ENCODE results near the gene PPIL4. TPM values are rescaled to one million over a fixed set of nuclear protein-coding genes. Genes with fewer than 3 reads are reported as not detected.

Gene PPIL4
- total RNA-seq, 1 experiment from 2014 or later, result 36.9 TPM

DNA sequence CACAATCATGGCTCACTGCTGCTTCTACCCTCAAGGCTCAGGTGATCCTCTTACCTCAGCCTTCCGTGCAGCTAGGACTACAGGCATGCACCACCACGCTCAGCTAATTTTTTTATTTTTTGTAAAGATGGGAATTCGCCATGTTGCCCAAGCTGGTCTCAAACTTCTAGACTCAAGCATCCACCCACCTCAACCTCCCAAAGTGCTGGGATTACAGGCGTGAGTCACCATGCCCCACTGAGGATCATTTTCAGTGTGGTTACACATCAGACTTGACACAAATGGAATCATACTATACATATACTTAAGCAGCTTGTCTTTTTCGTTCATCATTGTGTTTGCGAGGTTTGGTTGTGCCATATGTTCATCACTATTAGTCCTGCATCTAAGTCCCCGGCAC, 87.6 kb downstream of the PPIL4 start:
- Mint-ChIP-seq H3K27me3 (ENCODE audit: low read depth) (peaks cover 18% of the 10 kb centered on the region), H3K4me1 (no peaks in the 10 kb centered on the region), H3K27ac (no peak overlapping the region), H3K4me3 (no peak overlapping the region), H3K36me3 (ENCODE audit: insufficient read depth in 1 of 3, low read depth in 3 of 3) (no peaks in the 10 kb centered on the region), H3K9me3 (no peaks in the 10 kb centered on the region)
- Histone ChIP-seq H3K14ac (ENCODE audit: insufficient read depth, low read length) (no peak overlapping the region), H2BK5ac (ENCODE audit: insufficient read length, low read length) (no peak overlapping the region), H3K79me1 (ENCODE audit: insufficient read depth, low read depth, low read length, poor library complexity, severe bottlenecking) (no peaks in the 10 kb centered on the region), H3K4me1 (ENCODE audit: insufficient read depth, low read length) (no peaks in the 10 kb centered on the region), H4K20me1 (ENCODE audit: control insufficient read depth, insufficient read depth, insufficient read length) (no peaks in the 10 kb centered on the region), H2BK120ac (ENCODE audit: low read depth, low read length, poor library complexity, severe bottlenecking) (no peak overlapping the region), H3T11ph (ENCODE audit: low read length) (no peak overlapping the region), H4K91ac (ENCODE audit: insufficient read length, low read depth, low read length) (no peak overlapping the region), H2AK5ac (ENCODE audit: insufficient read length, low read length) (no peak overlapping the region), H2BK12ac (ENCODE audit: insufficient read length, low read depth, low read length) (no peak overlapping the region), H2BK20ac (ENCODE audit: low read depth, low read length, poor library complexity, severe bottlenecking) (no peak overlapping the region), H2BK15ac (ENCODE audit: low read depth, low read length) (no peak overlapping the region), H3K23me2 (ENCODE audit: insufficient read length, low read depth, low read length, poor library complexity, severe bottlenecking) (no peaks in the 10 kb centered on the region), H3K79me2 (ENCODE audit: insufficient read depth, low read length) (no peaks in the 10 kb centered on the region), H4K8ac (replicated peaks; ENCODE audit: insufficient read length, low read depth, low read length) (no peak overlapping the region), H3K27me3 (ENCODE audit: insufficient read depth, low read length) (no peaks in the 10 kb centered on the region; the same call in 1 of the 2 replicates), H3K56ac (ENCODE audit: insufficient read length, low read depth, low read length) (no peak overlapping the region), H3K9me3 (ENCODE audit: control insufficient read depth, low read depth, low read length) (no peaks in the 10 kb centered on the region), H3K4me2 (ENCODE audit: insufficient read depth, insufficient read length, low read length) (no peak overlapping the region), H3K18ac (ENCODE audit: insufficient read length, low read depth, low read length) (no peak overlapping the region), H3K23ac (ENCODE audit: insufficient read length, low read depth, low read length) (no peak overlapping the region), H2AFZ (ENCODE audit: low read length) (no peak overlapping the region), H3K9ac (ENCODE audit: extremely low read depth, insufficient read length, low read length) (no peak overlapping the region), H3K27ac (ENCODE audit: insufficient read length, low read depth, low read length) (no peak overlapping the region), H3K4ac (ENCODE audit: low read depth, low read length) (no peak overlapping the region), H4K5ac (ENCODE audit: insufficient read length, low read depth, low read length) (no peak overlapping the region)
- DNase-seq, result no peak
- TF ChIP-seq, protein P1, sequence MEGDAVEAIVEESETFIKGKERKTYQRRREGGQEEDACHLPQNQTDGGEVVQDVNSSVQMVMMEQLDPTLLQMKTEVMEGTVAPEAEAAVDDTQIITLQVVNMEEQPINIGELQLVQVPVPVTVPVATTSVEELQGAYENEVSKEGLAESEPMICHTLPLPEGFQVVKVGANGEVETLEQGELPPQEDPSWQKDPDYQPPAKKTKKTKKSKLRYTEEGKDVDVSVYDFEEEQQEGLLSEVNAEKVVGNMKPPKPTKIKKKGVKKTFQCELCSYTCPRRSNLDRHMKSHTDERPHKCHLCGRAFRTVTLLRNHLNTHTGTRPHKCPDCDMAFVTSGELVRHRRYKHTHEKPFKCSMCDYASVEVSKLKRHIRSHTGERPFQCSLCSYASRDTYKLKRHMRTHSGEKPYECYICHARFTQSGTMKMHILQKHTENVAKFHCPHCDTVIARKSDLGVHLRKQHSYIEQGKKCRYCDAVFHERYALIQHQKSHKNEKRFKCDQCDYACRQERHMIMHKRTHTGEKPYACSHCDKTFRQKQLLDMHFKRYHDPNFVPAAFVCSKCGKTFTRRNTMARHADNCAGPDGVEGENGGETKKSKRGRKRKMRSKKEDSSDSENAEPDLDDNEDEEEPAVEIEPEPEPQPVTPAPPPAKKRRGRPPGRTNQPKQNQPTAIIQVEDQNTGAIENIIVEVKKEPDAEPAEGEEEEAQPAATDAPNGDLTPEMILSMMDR (conservative IDR thresholded peaks at IDR 0.05), result no peak
- WGBS (ENCODE audit: extremely low coverage, insufficient read length, low lambda C conversion rate), result no CpG with 5 or more reads among the region's 7 CpGs

All from H9 (cell line).